Activated T-helper 1 cell treated with Interleukin-2 at 50 U/mL for 16 hours (primary cell): ENCODE data around the gene PAK1.

Experiments
- DNase-seq: peaks from one replicate; pipeline ENCODE4 v3.0.0-alpha.2; 2020; ENCODE audit warnings: low read depth

The PAK1 gene

DNA sequence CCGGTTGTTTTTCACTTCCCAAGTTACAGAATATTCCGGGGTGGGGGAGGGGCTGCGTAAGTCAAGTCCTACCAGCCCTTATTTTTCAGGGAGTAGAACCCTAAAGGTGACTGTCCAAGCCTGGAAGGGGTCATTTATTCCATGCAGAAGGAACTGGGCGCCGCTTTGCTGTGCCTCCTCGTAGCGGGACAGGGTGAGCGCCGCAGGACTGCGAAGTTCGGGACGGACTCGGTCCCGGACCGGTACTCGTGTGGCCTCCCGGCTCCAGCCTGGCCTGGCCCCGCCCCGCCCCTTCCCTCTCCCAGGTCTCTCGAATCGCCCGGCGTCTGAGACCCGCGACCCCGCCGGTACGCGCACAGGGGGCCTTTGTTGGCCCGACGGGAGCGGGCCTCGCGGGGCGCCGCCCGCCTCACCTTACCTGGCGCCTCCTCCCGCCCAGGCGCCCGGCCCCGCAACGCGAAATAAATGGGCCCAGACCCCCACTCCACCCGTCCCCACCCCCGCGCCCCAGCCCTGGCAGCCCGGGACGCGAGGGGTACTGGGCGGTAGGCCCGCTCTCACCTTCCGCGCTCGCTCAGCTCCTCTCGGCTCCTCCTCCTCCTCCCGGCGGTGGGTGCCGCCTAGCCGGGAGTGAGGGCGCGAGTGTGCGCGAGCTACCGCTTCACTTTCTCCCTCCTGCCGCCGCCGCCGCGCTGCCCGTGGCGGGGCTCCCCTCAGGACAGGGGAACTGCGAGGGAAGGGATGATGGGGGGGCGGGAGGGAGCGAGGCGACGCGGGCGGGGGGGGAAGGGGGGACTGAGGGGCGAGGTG is 698 bp downstream of the PAK1 start:
- DNase-seq = peak; percentile 17

DNA sequence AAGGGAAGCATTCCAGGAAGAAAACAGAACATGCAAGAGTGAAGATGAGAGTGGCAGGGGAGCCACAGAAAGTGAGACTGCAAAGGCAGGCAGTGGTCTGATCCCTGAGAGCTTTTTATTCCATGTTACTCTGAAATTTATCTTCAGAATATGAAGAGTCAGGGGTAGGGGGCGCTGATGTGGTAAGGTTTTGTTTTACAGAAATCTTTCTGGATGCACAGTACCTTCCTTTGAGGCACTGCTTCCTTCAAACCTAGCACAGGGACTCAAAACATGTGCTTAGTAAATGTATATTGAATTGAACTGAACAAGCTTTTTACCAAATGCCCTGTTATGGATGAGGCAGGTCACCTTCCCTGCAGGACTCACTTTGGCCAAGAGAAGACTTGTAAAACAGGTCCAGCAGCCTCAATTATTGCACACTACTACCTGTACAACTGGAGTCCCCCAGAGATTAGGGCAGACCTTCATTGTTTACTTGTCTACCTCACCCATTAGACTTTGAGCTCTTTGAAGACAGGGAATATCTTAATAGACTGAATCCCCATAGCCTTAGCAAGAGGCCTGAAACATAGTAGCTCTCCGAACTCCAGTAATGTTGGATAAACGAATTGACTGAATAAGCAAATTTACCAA is 2.2 kb downstream of the PAK1 start:
- no peak for DNase-seq

DNA sequence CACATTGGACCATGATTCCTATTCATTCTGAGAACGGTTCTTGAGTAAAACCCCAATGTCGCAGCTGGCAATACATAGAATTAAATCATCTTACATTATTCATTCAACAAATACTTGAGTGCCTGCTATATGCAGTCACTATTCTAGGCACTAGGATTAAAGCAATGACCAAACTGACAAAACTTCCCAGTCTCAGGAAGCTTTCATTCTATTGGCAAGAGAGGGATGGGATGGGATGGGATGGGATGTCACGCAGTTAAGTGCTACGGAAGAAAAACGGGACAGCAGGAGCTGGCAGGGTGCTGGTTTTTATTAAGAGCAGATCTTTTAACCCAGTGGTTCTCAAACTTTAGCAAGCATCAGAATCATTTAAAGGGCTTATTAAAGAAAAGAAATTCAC is 2.9 kb downstream of the PAK1 start:
- DNase-seq = no peak

DNA sequence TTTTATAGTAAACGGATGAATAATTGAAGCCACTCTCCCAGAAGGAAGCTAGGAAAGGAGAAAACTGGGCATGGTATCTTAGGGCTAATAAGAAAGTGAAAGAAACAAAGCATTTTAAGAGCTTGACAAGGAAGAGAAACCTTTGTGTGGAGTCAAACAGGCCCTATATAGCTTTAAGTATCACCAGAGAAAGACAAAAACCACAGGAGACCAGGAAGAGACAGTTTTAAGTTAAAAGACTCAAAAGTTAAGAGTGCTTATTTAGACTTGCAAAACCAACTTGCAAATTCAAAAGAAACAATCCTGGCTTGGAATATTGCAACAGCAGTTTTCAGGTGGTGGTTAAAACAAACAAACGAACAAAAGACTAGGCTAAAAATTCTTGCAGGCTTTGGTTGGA is 3.4 kb downstream of the PAK1 start:
- no peak for DNase-seq

DNA sequence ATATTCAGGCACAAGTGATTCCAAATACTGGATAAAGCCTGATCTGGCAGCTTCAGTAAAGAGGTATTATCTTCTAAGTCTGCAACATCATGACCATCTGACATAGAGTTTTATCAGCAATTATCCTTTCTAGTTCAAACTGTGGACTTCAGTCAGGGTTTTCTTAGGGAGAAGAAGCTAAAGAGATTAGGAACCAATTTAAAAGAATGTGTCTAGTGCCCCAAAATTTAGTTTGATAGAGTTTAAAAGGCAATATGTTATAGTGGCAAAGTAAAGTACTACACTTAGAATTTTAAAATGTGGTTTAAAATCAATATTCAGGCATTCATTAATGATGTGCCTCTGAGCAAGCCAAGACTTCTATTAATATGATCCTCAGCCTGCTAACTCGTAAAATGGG is 5.4 kb downstream of the PAK1 start:
- DNase-seq = no peak

DNA sequence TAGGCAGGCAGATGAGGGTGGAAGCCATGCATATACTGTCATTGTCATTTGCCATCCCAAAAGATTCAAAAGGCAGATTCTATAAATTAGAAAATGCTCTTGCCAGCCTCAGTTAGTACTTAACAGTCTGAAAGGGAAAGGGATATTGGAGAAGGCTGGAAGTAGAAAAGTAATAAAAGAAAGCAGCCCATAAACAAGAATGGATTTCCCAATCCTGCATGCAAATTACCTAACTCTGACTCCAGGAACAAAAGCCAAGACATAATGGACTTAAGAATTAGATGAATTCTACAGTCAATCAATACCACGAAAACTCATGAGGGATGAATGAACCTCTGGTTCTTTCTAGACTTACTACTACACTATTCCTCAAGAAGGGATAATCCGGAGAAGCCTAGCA is 5.9 kb downstream of the PAK1 start:
- DNase-seq = no peak

DNA sequence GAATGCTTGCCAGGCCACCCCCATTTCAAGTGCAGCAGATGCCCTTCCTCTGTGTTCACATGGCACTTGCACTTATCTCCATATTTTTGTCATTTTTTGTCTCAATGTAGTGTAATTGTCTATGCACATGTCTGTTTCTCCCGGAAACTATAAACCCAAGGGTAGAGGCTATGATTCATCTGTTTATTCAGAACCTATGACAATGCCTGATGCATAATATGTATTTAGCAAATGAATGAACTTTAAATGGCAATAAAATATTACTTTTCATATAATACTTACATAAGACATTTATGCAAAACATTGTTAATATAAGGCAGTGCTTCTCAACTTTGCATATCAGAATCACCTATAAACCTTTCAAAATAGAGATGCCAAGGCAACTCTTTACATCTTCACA is 6.7 kb downstream of the PAK1 start:
- DNase-seq = no peak

DNA sequence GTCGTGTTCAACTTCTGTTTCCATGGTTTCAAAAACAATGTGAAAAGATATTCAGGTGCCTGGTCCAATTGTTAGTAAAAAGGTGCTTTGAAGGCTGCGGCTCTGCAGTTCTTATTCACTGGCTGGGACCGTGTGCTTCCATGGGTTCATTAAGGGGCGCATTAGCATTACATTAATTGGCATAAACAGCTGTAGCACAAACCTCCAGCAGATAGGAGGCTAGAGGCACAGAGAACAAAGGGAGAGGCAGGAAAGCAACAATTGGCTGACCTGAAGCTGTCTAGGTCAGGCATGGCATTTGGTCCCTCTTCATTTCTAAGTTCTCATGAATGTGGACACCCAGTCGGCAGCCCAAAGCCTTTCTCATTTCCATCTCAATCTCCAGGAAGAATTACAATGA is 16.6 kb downstream of the PAK1 start:
- no peak for DNase-seq

DNA sequence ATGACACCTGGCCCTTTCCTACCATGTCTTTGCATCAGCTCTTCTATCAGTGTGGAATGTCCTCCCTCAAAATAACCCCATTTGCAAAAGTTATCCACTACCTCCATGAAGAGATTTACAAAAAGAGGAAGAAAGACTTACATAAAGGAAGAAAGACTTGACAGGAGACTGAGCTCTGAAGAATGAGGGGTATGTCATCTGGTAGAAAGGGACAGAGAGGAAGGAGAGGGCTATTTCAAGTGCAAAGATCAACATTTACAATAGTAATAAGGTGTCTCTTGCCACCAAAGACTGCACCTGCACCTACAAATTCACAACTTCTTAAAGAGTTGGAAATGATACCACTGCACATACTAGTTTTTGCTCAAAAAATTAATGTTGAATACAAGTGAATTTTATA is 18.2 kb downstream of the PAK1 start:
- no peak for DNase-seq

DNA sequence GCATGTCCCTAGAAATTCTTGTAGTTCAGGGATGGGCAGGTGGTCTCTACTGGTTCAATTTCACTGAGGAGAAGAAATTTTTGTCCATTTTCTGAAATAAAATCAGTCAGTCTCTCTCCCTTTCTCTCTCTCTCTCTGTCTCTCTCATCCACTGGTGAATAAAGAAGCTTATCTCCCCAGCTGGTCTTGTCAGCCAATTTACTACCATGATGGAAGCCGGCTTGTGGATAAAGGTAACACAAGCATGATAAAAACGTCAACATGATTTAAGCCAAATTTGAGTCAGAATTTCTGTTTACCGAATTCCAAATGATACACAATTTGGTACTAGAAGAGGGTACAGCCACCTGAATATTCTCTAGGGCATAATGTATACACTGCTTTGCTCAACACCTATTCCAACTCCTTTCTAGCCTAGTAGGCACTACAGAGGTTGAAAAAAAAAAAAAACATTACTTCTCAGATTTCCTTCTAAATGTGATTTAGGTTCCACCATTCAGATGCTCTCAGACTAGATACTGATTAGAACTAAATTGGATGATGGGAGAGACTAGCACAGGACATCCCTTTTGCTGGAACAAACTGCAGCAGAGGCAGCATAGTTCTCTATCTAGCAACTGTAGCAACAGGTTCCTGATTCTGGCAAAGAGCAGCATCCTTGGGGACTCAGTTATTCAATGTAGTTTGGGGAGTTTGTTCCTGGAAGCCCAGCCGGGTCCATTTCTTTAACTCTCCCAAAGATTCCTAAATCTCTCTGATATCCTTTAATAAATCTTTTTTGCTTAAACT is 18.8 kb downstream of the PAK1 start:
- DNase-seq = no peak

DNA sequence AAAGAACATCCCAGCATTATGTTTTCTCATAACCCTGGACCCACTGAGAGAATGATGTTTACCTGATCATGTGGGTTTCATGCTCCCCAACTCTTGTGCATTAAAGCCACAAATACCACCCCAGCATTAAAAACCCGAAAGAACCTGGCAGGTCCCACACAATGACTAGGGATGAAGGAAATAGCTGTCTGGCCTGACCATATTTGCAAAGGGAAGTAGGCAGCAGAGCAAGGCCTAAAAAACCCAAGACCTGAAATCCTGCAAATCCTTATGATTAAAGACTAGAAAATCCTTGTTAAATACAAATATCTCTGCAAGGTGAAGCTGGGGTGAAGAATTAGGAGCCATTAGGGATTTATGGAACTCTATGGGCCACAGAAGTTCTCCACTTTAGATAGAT is 23.7 kb downstream of the PAK1 start:
- DNase-seq = no peak

DNA sequence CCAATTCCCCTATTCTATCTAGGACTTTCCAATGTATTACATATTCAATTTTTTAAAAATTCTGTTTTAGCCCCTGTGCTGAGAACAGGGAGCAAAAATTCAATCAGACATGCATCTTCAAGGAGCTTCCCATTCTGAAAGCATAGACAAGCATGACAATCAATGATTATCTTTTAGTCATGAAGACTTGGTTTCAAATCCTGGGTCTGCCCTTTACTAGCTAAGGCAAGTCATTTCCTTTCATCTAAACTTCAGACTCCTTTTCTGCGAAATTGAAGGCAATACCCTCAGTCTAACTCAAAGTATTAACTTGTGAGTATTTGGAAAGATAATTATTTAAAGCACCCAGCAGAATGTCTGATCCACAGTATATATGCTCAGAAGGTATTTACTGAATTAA is 24.1 kb downstream of the PAK1 start:
- no peak for DNase-seq

DNA sequence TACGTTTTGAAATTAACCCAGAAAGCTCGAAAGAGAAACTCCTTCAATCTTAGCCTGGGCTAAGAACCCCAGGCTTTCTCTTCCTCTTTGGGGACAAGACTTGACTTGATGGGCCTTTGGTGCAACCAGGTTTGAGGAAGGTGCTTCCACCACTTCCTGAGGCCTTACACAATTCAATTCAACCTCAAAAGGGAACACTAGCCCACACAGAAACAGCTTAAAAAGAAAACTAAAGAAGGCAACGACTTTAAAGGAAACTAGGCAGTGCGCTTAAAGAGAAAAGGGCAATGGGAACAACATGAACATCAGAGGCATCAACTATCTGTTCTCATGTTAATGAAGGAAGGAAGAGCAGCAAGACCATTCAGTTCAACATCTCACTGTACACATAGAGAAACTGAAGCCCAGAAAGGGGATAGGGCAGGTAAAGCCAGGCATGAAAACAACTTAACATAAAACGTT is 24.8 kb downstream of the PAK1 start:
- DNase-seq = no peak

DNA sequence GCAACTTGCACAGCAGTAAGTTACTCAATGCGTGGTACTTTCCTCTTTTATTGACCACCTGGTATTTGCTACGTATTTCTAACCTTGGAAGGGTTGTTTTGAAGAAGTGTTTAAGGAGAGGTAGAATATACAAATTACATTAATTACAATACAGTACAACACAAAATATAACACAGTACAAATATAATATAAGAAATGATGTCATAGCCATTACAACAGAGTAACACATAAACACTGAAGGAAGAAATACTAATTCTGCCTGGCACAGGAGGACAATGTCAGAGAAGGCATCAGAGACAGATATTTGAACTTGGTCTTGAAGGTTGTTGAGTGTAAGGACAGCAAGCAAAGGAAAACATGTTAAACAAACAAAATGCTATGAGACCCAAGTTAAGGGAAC is 25.6 kb downstream of the PAK1 start:
- no peak for DNase-seq

DNA sequence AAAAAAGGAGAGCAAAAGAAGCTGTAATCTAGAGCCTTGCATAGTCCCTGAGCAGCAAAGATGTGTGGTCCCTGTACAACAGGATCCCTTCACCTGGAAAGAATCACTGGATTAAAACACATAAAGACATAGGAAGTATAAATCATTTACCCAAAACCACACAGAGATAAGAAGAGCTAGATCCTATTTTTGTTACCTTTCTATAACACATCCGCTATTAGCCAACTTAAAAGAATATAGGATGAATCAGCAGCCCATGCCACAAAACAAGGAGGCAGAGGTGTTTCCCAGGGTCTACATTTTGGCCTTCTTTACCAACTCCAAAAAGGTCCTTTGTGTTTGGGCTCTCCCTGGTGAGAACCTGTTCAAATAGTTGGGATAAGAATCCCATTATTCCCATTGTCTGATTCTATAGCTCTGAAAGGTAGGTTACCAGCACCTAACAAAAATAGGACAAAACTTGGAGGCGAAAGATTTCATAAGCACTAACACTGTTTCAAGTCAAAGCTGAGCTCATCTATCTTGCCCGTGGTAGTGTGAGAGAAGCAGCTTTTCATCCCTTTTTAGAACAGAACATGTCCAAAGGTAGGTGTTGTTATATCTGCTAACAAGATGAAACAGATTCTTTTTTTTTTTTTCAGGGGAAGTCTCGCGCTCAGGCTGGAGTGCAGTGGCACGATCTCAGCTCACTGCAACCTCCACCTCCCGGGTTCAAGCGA is 26.8 kb downstream of the PAK1 start:
- DNase-seq = no peak

DNA sequence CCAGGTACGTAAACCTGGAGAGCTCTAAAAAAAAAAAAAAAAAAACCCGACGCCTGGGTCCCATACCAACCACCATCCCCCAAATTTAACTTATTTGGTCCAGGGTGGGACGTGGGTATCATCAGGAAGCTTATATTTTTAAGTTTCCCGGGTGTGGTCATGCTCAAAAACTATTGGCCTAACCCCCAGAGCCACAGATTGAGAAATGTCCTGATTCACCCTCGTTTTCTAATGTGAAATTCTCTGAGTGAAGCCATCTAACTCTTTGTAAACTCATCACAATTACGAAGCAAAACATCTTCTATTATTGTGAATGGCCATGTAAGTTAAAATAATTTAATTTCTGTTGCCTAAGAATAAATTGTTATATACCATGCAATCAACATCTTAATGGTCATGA is 29.6 kb downstream of the PAK1 start:
- no peak for DNase-seq

DNA sequence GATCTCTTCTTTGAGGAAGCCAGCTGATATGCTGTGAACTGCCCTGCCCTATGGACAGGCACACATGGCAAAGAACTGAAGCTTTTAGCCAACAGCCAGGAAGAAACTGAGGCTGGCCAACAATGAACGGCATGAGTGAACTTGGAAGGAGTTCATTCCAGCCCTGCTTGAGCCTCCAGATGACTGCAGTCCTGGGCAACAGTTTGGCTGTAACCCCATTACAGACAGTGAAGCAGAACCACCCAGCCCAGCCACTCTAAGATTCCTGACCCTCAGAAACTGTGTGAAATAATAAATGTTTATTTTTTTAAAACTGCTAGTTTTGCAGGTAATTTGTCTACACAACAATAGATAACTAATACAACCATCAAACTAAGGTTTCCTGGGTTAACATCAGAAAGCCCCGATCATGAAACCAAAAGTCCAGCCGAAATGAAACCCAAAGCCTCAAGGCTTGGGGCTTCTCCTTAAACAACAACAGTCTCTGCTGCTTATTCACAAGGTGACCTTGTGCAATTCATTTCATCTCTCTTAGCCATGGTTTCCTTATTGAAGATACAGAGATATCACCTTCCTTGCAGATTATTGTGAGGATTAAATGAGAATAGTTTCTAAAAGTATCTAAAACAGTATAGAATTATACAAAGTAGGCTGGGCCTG is 31.4 kb downstream of the PAK1 start:
- DNase-seq = no peak

DNA sequence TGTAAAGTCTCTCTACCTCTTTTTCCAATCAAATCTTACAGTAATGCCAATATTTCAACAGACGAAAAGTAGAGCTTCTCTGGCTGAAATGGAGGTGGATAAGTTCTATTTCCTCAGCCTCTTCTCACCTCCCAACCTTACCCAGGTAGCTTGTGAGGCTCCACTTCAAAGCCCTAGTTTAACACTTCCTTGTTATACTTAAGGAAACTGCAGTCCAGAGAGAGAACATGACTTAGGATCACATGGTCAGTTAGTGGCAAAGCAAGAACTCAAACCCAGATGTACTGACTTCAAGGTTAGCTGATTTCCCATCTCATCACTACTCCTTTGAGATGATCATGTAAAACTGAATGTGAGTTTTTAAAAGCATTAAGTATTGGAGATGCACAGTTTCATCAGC is 32.5 kb downstream of the PAK1 start:
- no peak for DNase-seq

DNA sequence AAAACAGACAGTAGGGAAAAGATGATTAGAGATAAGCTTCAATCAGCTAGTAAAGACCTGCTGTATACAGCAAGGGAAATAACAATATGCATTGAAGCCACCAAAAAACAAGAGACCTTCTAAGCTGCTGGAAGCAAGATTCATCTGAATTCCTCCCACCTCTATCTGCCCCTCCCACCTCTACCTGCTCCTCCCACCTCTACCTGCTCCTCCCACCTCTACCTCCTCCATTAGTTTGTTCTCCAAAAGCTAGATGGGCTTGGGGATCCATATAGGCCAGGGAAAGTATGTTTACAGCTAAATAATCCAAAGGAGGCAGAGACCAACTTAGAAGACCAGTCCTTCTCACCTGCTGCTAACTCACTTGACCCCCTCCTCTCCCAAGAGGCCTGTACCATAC is 33.2 kb downstream of the PAK1 start:
- no peak for DNase-seq

DNA sequence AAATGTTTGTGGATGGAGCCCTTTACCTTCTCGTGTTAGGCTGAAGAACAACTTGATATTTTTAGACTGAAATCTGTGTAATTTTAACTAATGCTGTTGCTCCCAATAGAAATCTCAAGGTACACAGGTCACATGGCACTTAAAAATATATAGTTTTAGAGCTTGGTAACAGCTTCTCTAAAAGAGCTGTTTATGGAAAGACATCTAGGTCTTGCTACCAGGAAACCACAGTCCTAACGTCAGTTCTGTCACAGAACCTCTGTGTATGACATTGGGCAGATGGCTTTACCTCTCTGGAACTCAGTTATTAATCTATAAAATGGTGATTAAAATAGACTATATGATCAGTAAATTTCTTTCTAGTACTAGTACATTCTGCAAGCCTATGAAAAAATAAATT is 35.4 kb downstream of the PAK1 start:
- DNase-seq = no peak

DNA sequence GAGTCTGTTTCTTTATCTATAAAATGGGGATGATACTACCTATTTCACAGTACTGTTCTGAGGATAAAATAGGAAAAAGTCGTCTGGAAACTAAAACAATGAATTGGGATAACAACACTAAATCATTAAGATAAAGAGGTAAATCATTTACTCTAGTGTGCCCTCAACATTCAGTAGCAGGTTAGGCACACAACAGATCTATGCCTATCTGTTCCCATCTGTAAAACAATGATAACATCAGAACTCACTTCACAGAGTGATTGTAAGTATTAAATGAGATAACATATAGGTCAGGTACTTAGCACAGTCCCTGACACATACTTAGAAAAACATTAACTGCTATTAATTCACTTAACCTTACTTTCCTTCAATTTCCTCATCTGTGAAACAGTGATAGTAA is 36.9 kb downstream of the PAK1 start:
- DNase-seq = no peak

DNA sequence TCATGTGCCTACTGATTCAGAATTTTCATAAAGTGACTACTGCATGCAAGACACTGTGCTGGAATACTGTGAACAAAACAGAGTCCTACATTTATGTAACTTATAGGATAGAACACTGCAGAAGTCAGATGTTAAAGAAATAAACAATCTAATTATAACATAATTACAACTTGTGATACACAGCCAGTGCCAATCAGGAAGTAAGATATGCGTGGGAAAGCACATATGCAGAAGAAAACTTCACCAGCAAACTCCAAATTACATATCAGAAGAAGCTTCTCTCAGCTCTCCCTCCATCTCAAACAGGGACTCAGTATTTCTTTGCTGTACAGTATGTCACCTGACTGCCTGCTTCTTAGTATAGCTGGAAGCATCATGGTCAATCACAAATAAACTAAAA is 37.4 kb downstream of the PAK1 start:
- DNase-seq = no peak
